GM10248 (cell line): ENCODE data around the gene TBC1D23.

Experiments used
- CTCF ChIA-PET: fragments of 300-600 bp; sonication (Branson Sonifier 250); formaldehyde crosslinking; extraction: SDS; loops from one replicate; lab custom pipeline; 2021; ENCODE audit warnings: antibody characterized with exemption; lab: Yijun Ruan, JAX
- POLR2A ChIA-PET: fragments of 350-650 bp; sonication (Branson Sonifier 250); formaldehyde crosslinking; extraction: SDS; loops from one replicate; lab custom pipeline; 2020; ENCODE audit warnings: antibody characterized with exemption; lab: Yijun Ruan, JAX
- DNase-seq: peaks from one replicate; pipeline ENCODE4 v3.0.0; 2012; ENCODE audit errors: extremely low spot score
- CTCF ChIP-seq: IDR thresholded peaks from 2 replicates; pipeline ENCODE4 v1.5.1; 2012; ENCODE audit warnings: mild to moderate bottlenecking, low read depth; ENCODE audit errors: extremely low read depth, missing control alignments, control extremely low read depth

TBC1D23 gene

GRCh38 chr3:100260685-100261484 lies at the start of gene TBC1D23:
TBC1D23 (plus strand) TSS chr3:100260992; CDS start chr3:100261019, 27 bp downstream.
- ChIA-PET POLR2A (interaction anchor here (0.9 to 1.1 kb wide), 5 partner anchors 8 to 416 kb away, joined by 3 to 11 read pairs (median 3); partner anchors contain the start of gene LNP1), CTCF (interaction anchor here (0.6 to 2.6 kb wide), 11 partner anchors 9 to 429 kb away, joined by 3 to 11 read pairs (median 4); no protein-coding TSS in a partner anchor)
- peak; percentile 99 for DNase-seq
- TF ChIP-seq CTCF = no peak

- ChIA-PET POLR2A (no interaction called here), CTCF (no interaction called here)
- DNase-seq = no peak
- no peak for TF ChIP-seq CTCF
Measured at GRCh38 chr3:100213891-100214573, 46.8 kb upstream of the TBC1D23 start.

GRCh38 chr3:100214574-100214964 lies 46.2 kb upstream of the TBC1D23 start:
- no peak for DNase-seq
- no peak for TF ChIP-seq CTCF
- POLR2A ChIA-PET = no interaction called here
- CTCF ChIA-PET = no interaction called here

GRCh38 chr3:100216713-100217112 lies 44.1 kb upstream of the TBC1D23 start:
- TF ChIP-seq CTCF = no peak
- POLR2A ChIA-PET = no interaction called here
- CTCF ChIA-PET = interaction anchor here (1.5 to 1.8 kb wide), 3 partner anchors 13 to 19 kb away, joined by 4 to 5 read pairs (median 4); no protein-coding TSS in a partner anchor
- no peak for DNase-seq

- POLR2A ChIA-PET = no interaction called here
- TF ChIP-seq CTCF = no peak
- no peak for DNase-seq
- CTCF ChIA-PET = no interaction called here
Measured at GRCh38 chr3:100221159-100221558, 39.6 kb upstream of the TBC1D23 start.

GRCh38 chr3:100225193-100225592 lies 35.6 kb upstream of the TBC1D23 start:
- no peak for TF ChIP-seq CTCF
- CTCF ChIA-PET = interaction anchor here (0.9 kb wide), 1 partner anchor 11 kb away, joined by 3 read pairs; no protein-coding TSS in a partner anchor
- POLR2A ChIA-PET = no interaction called here
- no peak for DNase-seq
